HT-29 (cell line): Measurements from ENCODE around the gene TMEM121B. TPM values are rescaled to one million over a fixed set of nuclear protein-coding genes. Genes with fewer than 3 reads are reported as not detected.
"Not testable (repeated sequence)": the region's sequence is repeated elsewhere in the genome, so short reads cannot be mapped to it uniquely, and the experiment has no call there.

ENCODE experiments used
- DNase-seq: peaks from one replicate; pipeline ENCODE4 v3.0.0-alpha.2; 2015; ENCODE audit warnings: low spot score
- total RNA-seq: library from RNA; depleted of rRNA; stranded (reverse); fragments of >200 nt; shearing (Covaris generic); gene quantifications from 2 replicates; pipeline ENCODE4 v1.2.3, GENCODE V29; 2014; rRNA removed

The TMEM121B gene
- 0.05 TPM in 1 of 2 replicates, not detected in the other for total RNA-seq

DNA sequence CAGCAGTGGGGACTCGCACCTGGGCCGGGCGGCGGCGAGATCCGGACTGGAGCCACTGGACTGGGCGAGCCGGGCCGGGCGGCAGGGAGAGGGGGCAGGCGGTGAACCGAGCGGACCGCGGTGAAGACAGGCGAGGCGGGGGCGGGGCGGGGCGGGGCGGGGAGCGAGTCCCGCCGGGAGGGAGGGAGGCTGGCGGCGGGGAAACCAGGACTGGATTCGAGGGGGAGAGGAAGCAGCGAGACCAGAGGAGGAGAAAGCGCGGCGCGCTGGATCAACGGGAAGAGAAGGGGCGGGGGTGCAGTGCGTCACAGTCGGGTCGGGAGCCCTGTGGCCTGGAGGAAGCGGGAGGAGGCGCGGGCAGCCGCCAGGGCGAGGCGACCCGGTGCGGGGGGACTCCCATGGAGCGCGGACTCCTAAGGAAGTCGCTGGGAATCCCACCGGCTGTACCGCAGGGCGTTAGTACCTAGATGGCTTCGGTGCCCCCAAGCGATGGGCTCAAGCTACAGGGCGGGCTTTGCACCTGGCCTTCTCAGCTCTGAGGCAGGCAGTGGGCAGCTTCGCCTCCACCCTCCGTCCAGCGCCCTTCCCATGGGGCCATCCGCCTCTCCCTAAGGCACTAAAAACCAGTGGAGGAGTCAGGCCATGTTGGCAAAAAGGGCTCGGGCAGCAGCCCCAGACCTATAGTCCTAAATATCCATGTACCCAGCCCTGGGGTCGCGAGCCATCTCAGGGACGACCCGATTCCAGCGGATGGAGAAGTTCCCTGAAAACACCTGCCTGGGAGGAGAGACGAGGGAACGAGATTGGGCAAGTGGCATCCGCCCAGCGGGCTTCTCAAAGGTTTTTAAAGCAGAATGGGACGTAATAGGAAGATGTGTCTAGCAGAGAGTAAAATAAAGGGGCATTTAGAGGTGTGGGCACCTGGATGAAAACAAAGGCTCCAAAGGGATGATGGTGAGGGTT is at the start of gene TMEM121B:
Gene TMEM121B, minus strand, starts transcription at position 128 of the 963 bp plus-strand sequence. CDS start 233 bp downstream, outside the sequence.
- no peak for DNase-seq

DNA sequence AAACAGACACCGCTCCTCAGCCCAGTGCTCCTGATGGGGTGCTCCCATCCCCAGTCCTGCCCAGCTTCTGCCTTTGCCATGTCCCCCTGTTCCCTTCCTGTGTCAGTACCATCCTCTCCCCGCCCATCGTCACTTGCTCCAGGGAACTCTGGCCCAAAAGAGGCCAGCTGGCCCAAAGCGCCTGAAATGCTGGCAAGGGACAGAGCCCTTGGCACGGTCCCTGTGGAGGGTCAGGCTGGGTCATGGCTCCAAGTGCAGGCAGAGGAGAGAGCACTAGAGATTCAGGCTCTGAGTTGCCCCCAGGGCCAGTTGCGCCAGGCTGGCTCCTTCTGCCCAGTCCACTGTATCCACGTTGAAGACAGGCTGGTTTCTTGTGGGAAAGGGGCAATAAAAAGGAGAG is 46.3 kb upstream of the TMEM121B start:
- no peak for DNase-seq

GRCh38 chr22:17164392-17165024 is 43.3 kb upstream of the TMEM121B start:
- peak; percentile 9 for DNase-seq

DNA sequence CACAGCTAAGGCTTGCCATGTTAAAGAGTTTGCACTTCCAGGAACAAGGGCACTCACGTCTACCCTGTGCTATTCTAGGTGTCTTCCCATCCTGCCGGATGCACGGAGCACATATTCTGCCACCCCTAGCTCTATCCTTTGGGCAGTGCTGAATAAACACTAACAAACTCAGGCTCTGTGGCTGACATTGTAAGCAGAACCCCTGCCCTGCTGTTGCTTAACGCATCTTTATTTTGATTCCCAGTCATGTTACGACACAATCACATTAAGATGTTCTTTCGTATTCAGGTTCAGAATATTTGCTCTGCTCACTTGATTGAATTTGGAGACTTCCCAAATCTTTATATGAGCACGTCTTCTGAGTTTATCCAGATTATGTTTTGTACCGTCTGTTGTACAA is 41.6 kb upstream of the TMEM121B start:
- DNase-seq = no peak

GRCh38 chr22:17161991-17162390 is 40.8 kb upstream of the TMEM121B start:
- DNase-seq = no peak

DNA sequence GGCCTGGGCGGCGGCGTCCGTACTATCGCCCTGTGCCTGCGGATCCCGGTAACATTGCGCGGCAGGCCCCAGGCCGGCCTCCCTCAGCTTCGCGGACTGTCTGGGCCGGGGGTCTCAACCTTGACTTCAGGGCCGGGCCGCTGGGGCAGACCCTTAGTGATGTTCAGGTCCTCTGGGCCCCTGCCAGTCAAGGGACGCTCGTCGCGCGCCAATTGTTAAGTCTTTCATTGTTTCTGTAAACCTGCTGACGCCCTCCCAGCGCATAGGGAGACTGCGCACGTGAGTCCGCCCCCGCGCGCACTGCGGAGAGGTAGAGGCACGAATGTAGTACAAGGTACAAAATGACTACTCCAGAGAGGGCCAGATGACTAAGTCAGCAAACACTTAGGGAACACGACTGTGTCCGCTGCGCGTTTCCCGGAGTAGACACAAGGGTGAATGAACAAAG is 38.4 kb upstream of the TMEM121B start:
- DNase-seq = peak; percentile 21

DNA sequence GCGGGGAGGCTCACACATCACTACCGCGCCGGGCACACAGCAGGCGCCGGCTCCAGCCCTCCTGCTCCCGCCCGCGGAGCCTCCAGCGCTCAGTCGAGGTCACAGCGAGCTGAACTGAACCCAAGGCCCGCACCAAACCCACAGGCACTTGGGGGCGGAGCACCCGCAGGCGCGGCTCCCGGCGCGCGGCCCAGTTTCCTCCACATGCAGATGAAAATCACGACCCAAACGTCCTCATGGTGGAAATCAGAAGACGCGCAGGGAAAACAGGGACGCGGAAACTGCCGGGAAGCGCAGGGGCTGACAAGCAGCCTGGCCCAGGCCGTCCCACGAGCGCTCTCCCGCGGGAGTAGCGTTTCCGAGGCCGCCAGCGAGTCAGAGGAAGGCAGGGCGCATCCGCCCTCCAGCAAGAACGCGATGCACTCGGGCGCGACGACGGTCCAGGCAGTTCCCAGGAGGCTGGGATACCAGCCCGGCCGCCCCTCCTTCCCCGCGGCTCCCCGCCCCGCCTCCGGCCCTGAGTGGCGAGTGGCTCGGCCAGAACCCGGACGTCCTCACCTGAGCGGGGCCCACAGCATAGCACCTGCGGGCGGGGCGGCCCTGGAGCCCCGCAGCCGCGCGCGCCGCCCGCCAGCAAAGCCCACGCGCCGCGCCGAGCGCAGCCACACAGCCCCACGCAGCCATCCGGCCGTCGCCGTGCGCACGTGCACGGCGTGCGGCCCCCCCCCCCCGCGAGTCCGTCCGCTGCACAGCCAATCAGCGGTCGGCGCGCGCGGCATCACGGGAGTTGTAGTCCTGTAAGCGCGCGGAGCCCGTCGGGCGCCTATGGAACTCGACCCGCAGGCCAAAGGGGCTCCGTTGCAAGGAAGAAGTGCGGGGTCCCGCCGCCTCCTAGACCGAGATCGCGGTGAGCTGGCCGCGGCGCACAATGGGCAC is 37.7 kb upstream of the TMEM121B start, which contains the start of gene HDHD5:
Gene HDHD5, minus strand, starts transcription at position 710 of the 936 bp plus-strand sequence. Its CDS starts 26 bp downstream, at position 684.
- DNase-seq = peak; percentile 76

- DNase-seq = no peak
Measured at GRCh38 chr22:17158176-17158567, 37.0 kb upstream of the TMEM121B start.

GRCh38 chr22:17157714-17158113 is 36.6 kb upstream of the TMEM121B start:
- DNase-seq = no peak

- DNase-seq = no peak
Measured at GRCh38 chr22:17155941-17156340, 34.8 kb upstream of the TMEM121B start.

GRCh38 chr22:17152971-17153370 is 31.8 kb upstream of the TMEM121B start:
- DNase-seq = no peak

GRCh38 chr22:17152340-17152739 is 31.2 kb upstream of the TMEM121B start:
- no peak for DNase-seq

DNA sequence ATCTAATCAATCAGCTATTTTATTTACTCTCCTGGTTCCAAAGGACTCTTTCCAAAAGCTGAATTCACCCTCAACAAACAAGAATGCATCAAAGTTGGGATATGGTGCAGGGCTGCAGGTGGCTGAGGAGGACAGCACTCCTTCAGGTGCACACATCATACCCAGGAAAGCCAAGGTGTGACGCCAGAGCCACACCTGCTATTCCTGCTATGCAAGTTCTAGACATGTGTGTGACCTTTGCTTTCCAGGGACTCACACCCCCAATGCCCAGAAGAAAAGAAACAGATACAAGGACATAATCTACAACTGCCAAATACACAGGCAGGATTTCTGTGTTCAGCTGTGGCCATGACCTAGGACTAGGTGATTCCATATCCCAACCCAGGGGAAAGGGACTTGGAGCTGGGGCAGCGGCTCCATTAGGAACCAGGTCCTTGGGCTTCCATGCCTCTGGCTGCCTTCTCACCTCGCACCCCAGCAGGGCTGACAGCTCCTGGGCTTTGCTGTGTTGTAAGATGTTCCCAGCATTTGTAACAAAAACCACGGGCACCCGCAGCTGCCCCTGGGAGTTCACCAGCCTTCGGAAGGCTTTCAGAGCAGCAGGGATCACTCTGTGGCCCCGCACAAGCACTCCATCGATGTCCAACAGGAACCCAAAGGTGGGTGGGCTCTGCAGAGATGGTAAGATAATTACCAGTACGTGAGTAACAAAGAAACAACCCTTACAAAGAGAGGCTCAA is 28.1 kb upstream of the TMEM121B start:
- peak; percentile 12 for DNase-seq

GRCh38 chr22:17147458-17147857 is 26.3 kb upstream of the TMEM121B start:
- not testable (repeated sequence) for DNase-seq

GRCh38 chr22:17145021-17145680 is 24.0 kb upstream of the TMEM121B start:
- no peak for DNase-seq

DNA sequence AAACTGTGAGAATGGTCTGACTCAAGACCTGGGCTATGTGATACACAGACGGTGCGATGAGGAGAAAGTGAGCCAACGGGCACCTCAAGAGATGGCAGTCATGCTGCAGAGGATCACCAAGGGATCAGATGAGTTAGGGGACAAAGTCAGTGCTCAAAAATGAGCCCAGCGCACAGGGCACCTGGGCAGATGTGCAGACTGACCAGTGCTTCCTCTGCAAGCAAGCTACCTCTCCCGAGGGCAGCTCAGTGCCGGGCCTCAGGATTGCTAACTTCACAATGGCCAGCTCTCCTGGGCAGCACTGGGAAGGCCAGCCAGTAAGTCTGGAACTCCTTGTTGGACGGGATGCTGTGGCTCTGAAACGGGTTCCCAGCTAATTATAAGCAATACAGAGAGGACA is 22.7 kb upstream of the TMEM121B start:
- DNase-seq = no peak

GRCh38 chr22:17143101-17143500 is 21.9 kb upstream of the TMEM121B start:
- no peak for DNase-seq

GRCh38 chr22:17140826-17141766 is 19.9 kb upstream of the TMEM121B start:
- DNase-seq = no peak

GRCh38 chr22:17140022-17140421 is 18.9 kb upstream of the TMEM121B start:
- no peak for DNase-seq
